HG03045 (cell line): Measurements from ENCODE around the gene ARMC9.
A peak's percentile ranks its signal among the peaks of the same experiment; 100 is the strongest.

Experiments used
- ATAC-seq: cut with Tn5 transposase; IDR thresholded peaks from one replicate; pipeline ENCODE4 v1.9.1; 2021; ENCODE audit warnings: mild to moderate bottlenecking, moderate library complexity; ENCODE audit not compliant: unreplicated experiment

ARMC9 gene

GRCh38 chr2:231201475-231201814, 3.0 kb downstream of the ARMC9 start:
- no peak for ATAC-seq

GRCh38 chr2:231203087-231203486, 4.7 kb downstream of the ARMC9 start:
- no peak for ATAC-seq

GRCh38 chr2:231204146-231204545, 5.7 kb downstream of the ARMC9 start:
- ATAC-seq, result no peak

- ATAC-seq, result no peak
Observed at GRCh38 chr2:231204581-231204980, 6.2 kb downstream of the ARMC9 start.

- ATAC-seq, result no peak
Observed at GRCh38 chr2:231207734-231208133, 9.3 kb downstream of the ARMC9 start.

- no peak for ATAC-seq
Observed at GRCh38 chr2:231210782-231211181, 12.4 kb downstream of the ARMC9 start.

GRCh38 chr2:231211486-231211885, 13.1 kb downstream of the ARMC9 start:
- ATAC-seq, result no peak

- ATAC-seq, result no peak
Observed at GRCh38 chr2:231212329-231212845, 14.0 kb downstream of the ARMC9 start.

GRCh38 chr2:231213931-231214642, 15.7 kb downstream of the ARMC9 start:
- no peak for ATAC-seq

- no peak for ATAC-seq
Observed at GRCh38 chr2:231218366-231218765, 19.9 kb downstream of the ARMC9 start.

GRCh38 chr2:231219289-231219688, 20.9 kb downstream of the ARMC9 start:
- no peak for ATAC-seq

GRCh38 chr2:231221761-231222160, 23.3 kb downstream of the ARMC9 start:
- ATAC-seq, result no peak

GRCh38 chr2:231222318-231223000, 24.0 kb downstream of the ARMC9 start:
- no peak for ATAC-seq

GRCh38 chr2:231223001-231223375, 24.6 kb downstream of the ARMC9 start:
- ATAC-seq, result no peak

- ATAC-seq, result no peak
Observed at GRCh38 chr2:231223458-231223976, 25.1 kb downstream of the ARMC9 start.

GRCh38 chr2:231227310-231228162, 29.1 kb downstream of the ARMC9 start:
- ATAC-seq, result peak; percentile 73

- ATAC-seq, result peak; percentile 71
Observed at GRCh38 chr2:231228223-231228622, 29.8 kb downstream of the ARMC9 start.

GRCh38 chr2:231228974-231229529, 30.6 kb downstream of the ARMC9 start:
- no peak for ATAC-seq

- no peak for ATAC-seq
Observed at GRCh38 chr2:231235217-231235616, 36.8 kb downstream of the ARMC9 start.

GRCh38 chr2:231238689-231239088, 40.3 kb downstream of the ARMC9 start:
- no peak for ATAC-seq

- no peak for ATAC-seq
Observed at GRCh38 chr2:231239751-231240150, 41.3 kb downstream of the ARMC9 start.
